NCI-H1105 (cell line): ENCODE results near the gene KIF26A.

ENCODE experiments used
- DNase-seq: peaks from one replicate; lab custom pipeline; 2025; lab: John Stamatoyannopoulos, UW

Gene KIF26A

GRCh38 chr14:104101086-104101621 lies 37.2 kb upstream of the KIF26A start:
- no peak for DNase-seq

- DNase-seq = no peak
Measured at GRCh38 chr14:104101651-104102281, 36.6 kb upstream of the KIF26A start.

- no peak for DNase-seq
Measured at GRCh38 chr14:104102282-104102914, 36.0 kb upstream of the KIF26A start.

GRCh38 chr14:104103061-104103445 lies 35.3 kb upstream of the KIF26A start:
- no peak for DNase-seq

- DNase-seq = no peak
Measured at GRCh38 chr14:104103446-104104075, 34.8 kb upstream of the KIF26A start.

- DNase-seq = no peak
Measured at GRCh38 chr14:104104076-104104901, 34.1 kb upstream of the KIF26A start.

- DNase-seq = no peak
Measured at GRCh38 chr14:104105071-104105821, 33.1 kb upstream of the KIF26A start.

- no peak for DNase-seq
Measured at GRCh38 chr14:104105822-104106470, 32.4 kb upstream of the KIF26A start.

- no peak for DNase-seq
Measured at GRCh38 chr14:104106471-104106991, 31.9 kb upstream of the KIF26A start.

- DNase-seq = no peak
Measured at GRCh38 chr14:104107101-104107581, 31.2 kb upstream of the KIF26A start.

- no peak for DNase-seq
Measured at GRCh38 chr14:104107611-104108569, 30.5 kb upstream of the KIF26A start.

- DNase-seq = no peak
Measured at GRCh38 chr14:104108570-104109541, 29.5 kb upstream of the KIF26A start.

GRCh38 chr14:104109731-104110361 lies 28.5 kb upstream of the KIF26A start:
- no peak for DNase-seq

- DNase-seq = no peak
Measured at GRCh38 chr14:104110491-104111209, 27.7 kb upstream of the KIF26A start.

- no peak for DNase-seq
Measured at GRCh38 chr14:104111301-104112112, 26.9 kb upstream of the KIF26A start.

GRCh38 chr14:104112113-104112505 lies 26.3 kb upstream of the KIF26A start:
- DNase-seq = no peak
